Neuronal stem cell (in vitro differentiated cells): ENCODE measurements around the gene MLLT10.

ENCODE experiments used
- DNase-seq: peaks from one replicate; pipeline ENCODE4 v3.0.0-alpha.2; 2013; ENCODE audit warnings: low spot score
- H2AFZ ChIP-seq: one replicate; pipeline ENCODE4 v1.6.1; 2013; ENCODE audit warnings: mild to moderate bottlenecking, low read length, inconsistent platforms
- H2AK5ac ChIP-seq: 2 replicates; pipeline ENCODE4 v1.6.1; 2013; ENCODE audit warnings: low read depth, mild to moderate bottlenecking, inconsistent platforms, low read length, moderate library complexity, mixed read lengths
- H2BK120ac ChIP-seq: 2 replicates; pipeline ENCODE4 v1.6.1; 2013; ENCODE audit warnings: low read depth, mild to moderate bottlenecking, inconsistent platforms, low read length, moderate library complexity, mixed read lengths
- H2BK12ac ChIP-seq: one replicate; pipeline ENCODE4 v1.6.1; 2013; ENCODE audit warnings: low read length, inconsistent platforms
- H2BK15ac ChIP-seq: 2 replicates; pipeline ENCODE4 v1.6.1; 2013; ENCODE audit warnings: mild to moderate bottlenecking, low read length, inconsistent platforms, mixed read lengths
- H2BK5ac ChIP-seq: one replicate; pipeline ENCODE4 v1.6.1; 2013; ENCODE audit warnings: inconsistent platforms, mild to moderate bottlenecking, low read length, moderate library complexity
- H3K14ac ChIP-seq: one replicate; pipeline ENCODE4 v1.6.1; 2013; ENCODE audit warnings: low read length, inconsistent platforms
- H3K18ac ChIP-seq: 2 replicates; pipeline ENCODE4 v1.6.1; 2013; ENCODE audit warnings: low read length, inconsistent platforms
- H3K23ac ChIP-seq: 2 replicates; pipeline ENCODE4 v1.6.1; 2013; ENCODE audit warnings: low read depth, mild to moderate bottlenecking, mixed read lengths, low read length, inconsistent platforms; ENCODE audit not compliant: poor library complexity
- H3K27ac ChIP-seq: replicated peaks from 3 replicates; pipeline ENCODE4 v1.5.1; 2013; ENCODE audit warnings: low read length, inconsistent platforms
- H3K27me3 ChIP-seq, 3 experiments: 2 replicates each; pipeline ENCODE4 v1.6.1; 2013; ENCODE audit warnings: low read length in 3 of 3, mild to moderate bottlenecking in 2 of 3, inconsistent platforms in 1 of 3, low read depth in 1 of 3, mixed read lengths in 1 of 3, moderate library complexity in 1 of 3; ENCODE audit not compliant: control insufficient read depth in 3 of 3, insufficient read depth in 3 of 3
- H3K36me3 ChIP-seq, 2 donors: replicated peaks in 1 of 2; 2 replicates each; pipeline ENCODE4 v1.6.1; 2013; ENCODE audit warnings: low read length in 2 of 2; ENCODE audit not compliant: control insufficient read depth in 2 of 2, insufficient read depth in 2 of 2
- H3K4ac ChIP-seq: 2 replicates; pipeline ENCODE4 v1.6.1; 2013; ENCODE audit warnings: inconsistent platforms, mild to moderate bottlenecking, low read length, moderate library complexity
- H3K4me1 ChIP-seq, 2 donors: 1 replicate in 1 of 2; 2 replicates in 1 of 2; pipeline ENCODE4 v1.6.1; 2013; ENCODE audit warnings: low read length in 2 of 2, low read depth in 1 of 2; ENCODE audit not compliant: control insufficient read depth in 2 of 2, insufficient read depth in 1 of 2
- H3K4me2 ChIP-seq: one replicate; pipeline ENCODE4 v1.6.1; 2013; ENCODE audit warnings: mild to moderate bottlenecking, low read length, inconsistent platforms; ENCODE audit not compliant: insufficient read depth, poor library complexity, severe bottlenecking
- H3K4me3 ChIP-seq, 2 donors: 2 replicates each; pipeline ENCODE4 v1.5.1; 2013; ENCODE audit warnings: low read length in 2 of 2, mild to moderate bottlenecking in 2 of 2, inconsistent platforms in 1 of 2, moderate library complexity in 1 of 2
- H3K79me1 ChIP-seq: one replicate; pipeline ENCODE4 v1.6.1; 2013; ENCODE audit warnings: low read depth, mild to moderate bottlenecking, inconsistent platforms, low read length, moderate library complexity
- H3K9ac ChIP-seq: one replicate; pipeline ENCODE4 v1.6.1; 2013; ENCODE audit warnings: mild to moderate bottlenecking, low read depth, low read length, inconsistent platforms; ENCODE audit not compliant: poor library complexity
- H3K9me3 ChIP-seq, 2 donors: replicated peaks in 1 of 2; 2 replicates each; pipeline versions ENCODE3 to v1.6.1; 2013; ENCODE audit warnings: low read length in 2 of 2, mild to moderate bottlenecking in 2 of 2, inconsistent platforms in 1 of 2, low read depth in 1 of 2, mixed read lengths in 1 of 2, moderate library complexity in 1 of 2; ENCODE audit not compliant: control insufficient read depth in 2 of 2, insufficient read depth in 1 of 2
- H4K8ac ChIP-seq: one replicate; pipeline ENCODE4 v1.6.1; 2013; ENCODE audit warnings: low read depth, mild to moderate bottlenecking, inconsistent platforms, low read length, moderate library complexity
- H4K91ac ChIP-seq: one replicate; pipeline ENCODE4 v1.6.1; 2013; ENCODE audit warnings: low read length, low read depth, mild to moderate bottlenecking, inconsistent platforms; ENCODE audit not compliant: poor library complexity
- WGBS, 2 donors: extraction: QIAGEN DNeasy Blood & Tissue Kit; methylation state at CpG; one replicate each; pipeline ENCODE4 v1.1.7; 2013; ENCODE audit warnings: missing lambda C conversion rate in 2 of 2, mixed read lengths in 1 of 2; ENCODE audit not compliant: insufficient read length in 2 of 2, insufficient replicate concordance in 1 of 2; ENCODE audit errors: extremely low coverage in 2 of 2; 5-methylcytosine and 5-hydroxymethylcytosine counted together

The MLLT10 gene

GRCh38 chr10:21733710-21734109, 199.7 kb downstream of the MLLT10 start:
- no peak overlapping the region for H2BK12ac ChIP-seq
- H4K8ac ChIP-seq: no peak overlapping the region
- no peak overlapping the region for H3K4ac ChIP-seq
- H4K91ac ChIP-seq: no peak overlapping the region
- peaks cover 7 to 12% of the 10 kb centered on the region in 2 donors for H3K4me1 ChIP-seq
- no peak overlapping the region for H2AK5ac ChIP-seq
- peak; percentile 50 for DNase-seq
- no peaks in the 10 kb centered on the region for H3K27me3 ChIP-seq
- H2BK15ac ChIP-seq: no peak overlapping the region
- no peak overlapping the region for H2BK5ac ChIP-seq
- H3K4me3 ChIP-seq: no peak overlapping the region
- no peak overlapping the region for H3K9ac ChIP-seq
- no peak overlapping the region for H2AFZ ChIP-seq
- no peak overlapping the region for H3K4me2 ChIP-seq
- peaks cover 10 to 85% of the 10 kb centered on the region in 2 donors for H3K36me3 ChIP-seq
- no CpG with 5 or more reads among the region's 6 CpGs for WGBS, 2 donors
- H3K18ac ChIP-seq: no peak overlapping the region
- no peak overlapping the region for H3K23ac ChIP-seq
- H3K14ac ChIP-seq: no peak overlapping the region
- H3K9me3 ChIP-seq: peaks cover 0 to 3% of the 10 kb centered on the region in 2 donors
- no peak overlapping the region for H2BK120ac ChIP-seq
- no peak overlapping the region for H3K27ac ChIP-seq
- H3K79me1 ChIP-seq: no peaks in the 10 kb centered on the region

GRCh38 chr10:21737106-21737505, 203.1 kb downstream of the MLLT10 start:
- peaks cover 0 to 3% of the 10 kb centered on the region in 2 donors for H3K9me3 ChIP-seq
- no peak overlapping the region for H3K14ac ChIP-seq
- peaks cover 19 to 98% of the 10 kb centered on the region in 2 donors for H3K36me3 ChIP-seq
- H3K4ac ChIP-seq: no peak overlapping the region
- H3K27me3 ChIP-seq: no peaks in the 10 kb centered on the region
- peaks cover 4 to 8% of the 10 kb centered on the region in 2 donors for H3K4me1 ChIP-seq
- H3K27ac ChIP-seq: no peak overlapping the region
- H3K79me1 ChIP-seq: no peaks in the 10 kb centered on the region
- no CpG with 5 or more reads among the region's 4 CpGs for WGBS, 2 donors
- no peak overlapping the region for H2BK12ac ChIP-seq
- no peak overlapping the region for H2AK5ac ChIP-seq
- no peak overlapping the region for H4K91ac ChIP-seq
- no peak overlapping the region for H3K23ac ChIP-seq
- H2BK120ac ChIP-seq: no peak overlapping the region
- no peak overlapping the region for H2BK5ac ChIP-seq
- no peak overlapping the region for H2BK15ac ChIP-seq
- H4K8ac ChIP-seq: no peak overlapping the region
- no peak overlapping the region for H3K4me3 ChIP-seq
- H3K9ac ChIP-seq: no peak overlapping the region
- no peak for DNase-seq
- no peak overlapping the region for H3K4me2 ChIP-seq
- H2AFZ ChIP-seq: no peak overlapping the region
- no peak overlapping the region for H3K18ac ChIP-seq

GRCh38 chr10:21740989-21741388, 207.0 kb downstream of the MLLT10 start:
- Histone ChIP-seq H3K4me1 (no peaks in the 10 kb centered on the region), H3K4me2 (no peak overlapping the region), H4K8ac (no peak overlapping the region), H2BK12ac (no peak overlapping the region), H2AFZ (no peak overlapping the region), H3K36me3 (peaks cover 24 to 98% of the 10 kb centered on the region in 2 donors), H2BK120ac (no peak overlapping the region), H4K91ac (no peak overlapping the region), H3K27ac (no peak overlapping the region), H3K4ac (no peak overlapping the region), H3K4me3 (no peak overlapping the region), H3K9ac (no peak overlapping the region), H2BK5ac (no peak overlapping the region), H3K14ac (no peak overlapping the region), H3K79me1 (no peaks in the 10 kb centered on the region), H3K23ac (no peak overlapping the region), H2BK15ac (no peak overlapping the region), H2AK5ac (no peak overlapping the region), H3K18ac (no peak overlapping the region), H3K9me3 (peaks cover 0 to 3% of the 10 kb centered on the region in 2 donors), H3K27me3 (no peaks in the 10 kb centered on the region)
- WGBS, 2 donors: no CpG with 5 or more reads among the region's 4 CpGs
- no peak for DNase-seq

- H3K18ac ChIP-seq: no peak overlapping the region
- no peak overlapping the region for H3K4me3 ChIP-seq
- no peak overlapping the region for H3K9ac ChIP-seq
- H2BK120ac ChIP-seq: no peak overlapping the region
- no peak overlapping the region for H4K91ac ChIP-seq
- H2BK15ac ChIP-seq: no peak overlapping the region
- H3K27me3 ChIP-seq: no peaks in the 10 kb centered on the region
- H3K14ac ChIP-seq: no peak overlapping the region
- H2AFZ ChIP-seq: no peak overlapping the region
- H3K4me2 ChIP-seq: no peak overlapping the region
- peaks cover 24 to 93% of the 10 kb centered on the region in 2 donors for H3K36me3 ChIP-seq
- DNase-seq: no peak
- H3K9me3 ChIP-seq: peaks cover 0 to 3% of the 10 kb centered on the region in 2 donors
- no peaks in the 10 kb centered on the region for H3K4me1 ChIP-seq
- WGBS, 2 donors: no CpG with 5 or more reads among the region's 5 CpGs
- no peaks in the 10 kb centered on the region for H3K79me1 ChIP-seq
- no peak overlapping the region for H2BK5ac ChIP-seq
- H3K27ac ChIP-seq: no peak overlapping the region
- H3K23ac ChIP-seq: no peak overlapping the region
- H2BK12ac ChIP-seq: no peak overlapping the region
- no peak overlapping the region for H3K4ac ChIP-seq
- H2AK5ac ChIP-seq: no peak overlapping the region
- no peak overlapping the region for H4K8ac ChIP-seq
These were observed 208.8 kb downstream of the MLLT10 start for GRCh38 chr10:21742740-21743412.
